Measurements from ENCODE around the gene METAP1.

DNA sequence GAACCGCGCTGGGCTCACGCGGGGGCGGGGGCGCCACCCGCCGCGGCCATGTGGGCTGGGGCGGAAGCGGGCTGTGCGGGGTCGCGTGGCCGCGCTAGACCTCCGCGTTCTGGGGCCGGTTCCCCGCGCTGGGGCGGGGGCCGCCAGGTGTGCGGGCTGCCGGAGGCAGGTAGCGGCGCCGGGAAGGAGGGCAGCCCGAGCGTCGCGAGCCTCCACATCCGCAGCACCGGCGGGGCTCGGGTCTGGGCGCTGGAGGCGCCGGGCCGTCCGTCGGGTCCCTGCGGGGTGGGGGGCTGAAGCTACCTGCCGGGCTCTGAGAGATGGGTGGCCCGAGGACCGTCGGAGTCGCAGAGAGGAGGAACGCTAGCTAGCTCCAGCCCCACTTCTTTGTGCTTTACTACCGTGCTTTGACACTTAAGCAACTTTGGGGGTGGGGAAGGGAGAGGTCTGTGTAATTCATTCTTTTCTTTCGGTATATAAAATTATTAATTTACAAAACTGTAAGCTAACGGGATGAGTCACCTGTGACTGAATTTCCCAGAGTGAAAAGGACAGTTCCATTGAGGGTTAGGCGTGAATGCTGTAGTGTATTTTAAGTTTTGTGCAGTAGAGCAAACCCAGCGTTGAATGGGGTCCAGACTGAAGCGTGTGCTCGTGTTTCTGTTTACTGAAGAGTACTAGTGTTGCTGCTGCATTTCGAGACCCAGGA, 689 bp downstream of the METAP1 start:
- TF ChIP-seq EZH2phosphoT487 (IDR thresholded peaks at IDR 0.05; ENCODE audit: borderline replicate concordance, low read length), result no peak
- TF ChIP-seq, protein P1, sequence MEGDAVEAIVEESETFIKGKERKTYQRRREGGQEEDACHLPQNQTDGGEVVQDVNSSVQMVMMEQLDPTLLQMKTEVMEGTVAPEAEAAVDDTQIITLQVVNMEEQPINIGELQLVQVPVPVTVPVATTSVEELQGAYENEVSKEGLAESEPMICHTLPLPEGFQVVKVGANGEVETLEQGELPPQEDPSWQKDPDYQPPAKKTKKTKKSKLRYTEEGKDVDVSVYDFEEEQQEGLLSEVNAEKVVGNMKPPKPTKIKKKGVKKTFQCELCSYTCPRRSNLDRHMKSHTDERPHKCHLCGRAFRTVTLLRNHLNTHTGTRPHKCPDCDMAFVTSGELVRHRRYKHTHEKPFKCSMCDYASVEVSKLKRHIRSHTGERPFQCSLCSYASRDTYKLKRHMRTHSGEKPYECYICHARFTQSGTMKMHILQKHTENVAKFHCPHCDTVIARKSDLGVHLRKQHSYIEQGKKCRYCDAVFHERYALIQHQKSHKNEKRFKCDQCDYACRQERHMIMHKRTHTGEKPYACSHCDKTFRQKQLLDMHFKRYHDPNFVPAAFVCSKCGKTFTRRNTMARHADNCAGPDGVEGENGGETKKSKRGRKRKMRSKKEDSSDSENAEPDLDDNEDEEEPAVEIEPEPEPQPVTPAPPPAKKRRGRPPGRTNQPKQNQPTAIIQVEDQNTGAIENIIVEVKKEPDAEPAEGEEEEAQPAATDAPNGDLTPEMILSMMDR (IDR thresholded peaks at IDR 0.05; ENCODE audit: low read depth, low read length, poor library complexity, severe bottlenecking), result no peak

Data from DOHH2 (cell line).